ENCODE data around the gene IFITM5. TPM values are rescaled to one million over a fixed set of nuclear protein-coding genes. Genes with fewer than 3 reads are reported as not detected.

Gene IFITM5
- total RNA-seq = not detected

DNA sequence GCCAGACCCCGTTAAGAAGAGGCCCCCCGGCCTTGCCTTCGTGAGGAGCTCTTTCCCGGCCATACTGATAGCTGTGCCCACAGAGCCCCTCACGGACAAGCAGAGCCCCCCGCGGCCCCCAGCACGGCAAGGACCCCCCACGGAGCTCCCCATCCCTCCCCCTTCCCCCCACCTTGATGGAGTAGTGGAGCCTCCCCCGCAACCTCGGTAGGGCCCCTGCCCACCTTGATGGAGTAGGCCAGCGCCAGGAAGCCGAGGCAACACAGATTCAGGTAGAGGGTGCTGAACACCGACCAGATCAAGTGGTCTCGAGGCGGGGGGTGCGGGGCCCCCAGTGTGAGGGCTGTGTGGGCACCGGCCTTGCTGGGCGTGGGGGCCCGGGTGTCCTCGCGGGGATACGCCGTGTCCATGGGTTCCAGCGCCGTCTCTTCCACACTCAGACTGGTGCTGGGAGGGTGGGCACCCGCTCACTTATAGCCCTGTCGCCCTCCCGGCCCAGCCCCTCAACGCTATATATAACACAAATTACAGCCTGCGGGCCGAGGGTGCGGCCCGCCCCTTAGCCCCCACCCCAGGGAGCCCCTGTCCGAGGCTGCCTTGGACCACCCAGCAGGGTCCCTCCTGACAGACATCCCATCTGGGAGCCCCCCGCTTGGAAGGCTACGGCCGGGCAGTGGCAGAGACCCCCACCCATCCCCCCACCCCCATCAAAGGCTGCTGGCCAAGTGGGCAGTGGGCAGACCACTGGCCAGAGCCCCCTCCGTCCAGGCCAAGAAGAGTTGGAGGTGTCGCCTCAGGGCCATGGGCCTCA, at the start of gene IFITM5:
IFITM5 (minus strand) TSS at position 446 of the 811 bp plus-strand sequence; CDS start at position 410, 36 bp downstream.
- no peak for DNase-seq
- TF ChIP-seq, protein P1, sequence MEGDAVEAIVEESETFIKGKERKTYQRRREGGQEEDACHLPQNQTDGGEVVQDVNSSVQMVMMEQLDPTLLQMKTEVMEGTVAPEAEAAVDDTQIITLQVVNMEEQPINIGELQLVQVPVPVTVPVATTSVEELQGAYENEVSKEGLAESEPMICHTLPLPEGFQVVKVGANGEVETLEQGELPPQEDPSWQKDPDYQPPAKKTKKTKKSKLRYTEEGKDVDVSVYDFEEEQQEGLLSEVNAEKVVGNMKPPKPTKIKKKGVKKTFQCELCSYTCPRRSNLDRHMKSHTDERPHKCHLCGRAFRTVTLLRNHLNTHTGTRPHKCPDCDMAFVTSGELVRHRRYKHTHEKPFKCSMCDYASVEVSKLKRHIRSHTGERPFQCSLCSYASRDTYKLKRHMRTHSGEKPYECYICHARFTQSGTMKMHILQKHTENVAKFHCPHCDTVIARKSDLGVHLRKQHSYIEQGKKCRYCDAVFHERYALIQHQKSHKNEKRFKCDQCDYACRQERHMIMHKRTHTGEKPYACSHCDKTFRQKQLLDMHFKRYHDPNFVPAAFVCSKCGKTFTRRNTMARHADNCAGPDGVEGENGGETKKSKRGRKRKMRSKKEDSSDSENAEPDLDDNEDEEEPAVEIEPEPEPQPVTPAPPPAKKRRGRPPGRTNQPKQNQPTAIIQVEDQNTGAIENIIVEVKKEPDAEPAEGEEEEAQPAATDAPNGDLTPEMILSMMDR (IDR thresholded peaks at IDR 0.05) = no peak
- TF ChIP-seq POLR2A (IDR thresholded peaks at IDR 0.05) = no peak
- H3K36me3 ChIP-seq = no peaks in the 10 kb centered on the region
- H3K9me3 ChIP-seq = no peaks in the 10 kb centered on the region
- WGBS, 2 donors = 60 to 68% methylated on average over 17 to 19 of the region's 40 CpGs
- no peak within 1 kb of the TSS for H3K27ac ChIP-seq
- intact Hi-C loops (cut with DNase I) = no loop called here
- H3K27me3 ChIP-seq = no peaks in the 10 kb centered on the region
- no peak within 1 kb of the TSS for H3K4me3 ChIP-seq (replicated peaks in 1 of 3)
- H3K4me1 ChIP-seq = peaks cover 0 to 4% of the 10 kb centered on the region in 2 donors

DNA sequence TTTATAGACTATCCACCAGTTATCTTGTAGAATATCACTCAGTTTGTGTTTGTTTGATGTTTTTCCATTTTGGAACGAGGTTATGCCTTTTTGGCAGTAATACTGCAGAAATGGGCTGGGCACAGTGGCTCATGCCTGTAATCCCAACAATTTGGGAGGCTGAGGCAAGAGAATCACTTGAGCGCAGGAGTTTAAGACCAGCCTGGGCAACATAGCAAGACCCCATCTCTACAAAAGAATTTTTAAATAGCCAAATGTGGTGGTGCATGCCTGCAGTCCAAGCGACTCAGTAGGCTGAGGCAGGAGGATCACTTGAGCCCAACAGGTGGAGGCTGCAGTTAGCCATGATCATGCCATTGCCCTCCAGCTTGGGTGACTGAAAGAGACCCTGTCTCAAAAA, 47.2 kb upstream of the IFITM5 start:
- WGBS, 2 donors = 88 to 92% methylated on average over 3 of the region's 3 CpGs
- Histone ChIP-seq H3K9me3 (no peaks in the 10 kb centered on the region), H3K4me1 (peaks cover 0 to 5% of the 10 kb centered on the region in 2 donors), H3K27ac (no peak overlapping the region), H3K27me3 (no peaks in the 10 kb centered on the region), H3K4me3 (replicated peaks in 1 of 3) (no peak overlapping the region), H3K36me3 (no peaks in the 10 kb centered on the region)
- no peak for DNase-seq
- TF ChIP-seq, protein P1 (IDR thresholded peaks at IDR 0.05) = no peak
- no peak for TF ChIP-seq POLR2A (IDR thresholded peaks at IDR 0.05)
- intact Hi-C loops (cut with DNase I) = no loop called here

DNA sequence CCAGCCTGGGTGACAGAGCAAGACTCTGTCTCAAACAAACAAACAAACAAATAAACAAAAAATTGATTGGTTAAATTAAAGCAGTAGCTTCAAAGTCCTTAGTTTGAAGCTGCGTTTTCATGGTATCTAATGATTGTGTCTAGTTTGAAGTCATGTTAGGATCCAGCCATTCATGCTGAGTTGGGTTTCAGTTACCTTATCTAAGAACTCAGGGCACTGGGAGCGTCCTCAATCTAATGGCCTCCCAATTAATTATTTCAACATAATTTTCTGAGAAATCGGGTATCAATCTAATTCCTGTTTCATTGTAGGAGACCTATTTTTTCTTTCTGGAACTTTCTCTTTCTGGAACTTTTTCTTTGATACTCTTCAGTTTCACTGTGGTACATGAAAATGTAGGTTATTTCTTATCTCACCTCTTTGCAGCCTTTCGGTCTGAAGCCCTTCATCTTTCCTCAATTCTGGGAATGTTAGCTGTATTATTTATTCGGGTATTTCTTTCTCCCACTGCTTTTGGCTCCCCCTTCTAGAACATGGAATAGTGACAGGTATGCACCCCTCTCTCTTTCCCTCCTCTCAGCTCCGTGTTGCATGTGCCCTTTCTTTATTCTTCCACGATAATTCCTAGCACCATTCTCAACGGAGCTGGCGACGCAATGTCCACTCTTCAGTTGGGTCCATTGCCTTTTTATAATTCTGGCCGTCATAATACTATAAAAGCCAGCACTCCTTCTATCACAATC, 45.7 kb upstream of the IFITM5 start:
- Histone ChIP-seq H3K27me3 (no peaks in the 10 kb centered on the region), H3K9me3 (no peaks in the 10 kb centered on the region), H3K4me3 (replicated peaks in 1 of 3) (no peak overlapping the region), H3K27ac (no peak overlapping the region), H3K4me1 (peaks cover 0 to 5% of the 10 kb centered on the region in 2 donors), H3K36me3 (no peaks in the 10 kb centered on the region)
- TF ChIP-seq POLR2A (IDR thresholded peaks at IDR 0.05) = no peak
- TF ChIP-seq, protein P1 (IDR thresholded peaks at IDR 0.05) = no peak
- DNase-seq = no peak
- intact Hi-C loops (cut with DNase I) = no loop called here
- WGBS, 2 donors = 92 to 93% methylated on average over 11 of the region's 11 CpGs

DNA sequence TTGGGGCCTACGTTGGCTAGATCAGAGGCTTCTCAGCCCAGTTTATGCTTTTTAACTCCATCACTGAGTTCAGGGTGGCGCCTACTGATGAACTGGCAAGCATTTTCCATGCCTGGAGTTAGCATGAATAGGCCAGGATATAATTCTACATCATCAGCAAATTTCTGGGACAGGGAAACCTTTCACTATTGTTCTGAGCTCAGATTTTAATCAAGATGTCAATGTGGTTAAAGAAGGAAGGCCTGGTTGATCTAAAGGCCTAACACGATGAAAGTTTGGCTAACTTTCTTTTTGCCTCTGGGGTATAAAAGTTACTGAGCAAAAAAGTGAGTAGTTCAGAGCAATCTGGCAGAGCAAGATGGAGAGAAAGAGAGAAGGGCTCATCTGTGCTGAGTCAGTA, 43.0 kb upstream of the IFITM5 start:
- intact Hi-C loops (cut with DNase I) = no loop called here
- 73 to 78% methylated on average over 3 of the region's 3 CpGs for WGBS, 2 donors
- no peak for DNase-seq
- H3K27ac ChIP-seq = no peak overlapping the region
- H3K36me3 ChIP-seq = no peaks in the 10 kb centered on the region
- H3K9me3 ChIP-seq = no peaks in the 10 kb centered on the region
- H3K27me3 ChIP-seq = no peaks in the 10 kb centered on the region
- TF ChIP-seq, protein P1 (IDR thresholded peaks at IDR 0.05) = no peak
- no peak for TF ChIP-seq POLR2A (IDR thresholded peaks at IDR 0.05)
- H3K4me1 ChIP-seq = no peaks in the 10 kb centered on the region
- H3K4me3 ChIP-seq (replicated peaks in 1 of 3) = no peak overlapping the region

Measured in thyroid gland (tissue), 4 donors.